Stimulated activated CD8-positive, alpha-beta memory T cell treated with anti-CD3 and anti-CD28 coated beads, Interleukin-12 subunit alpha, Interleukin-12 subunit beta, amount 100 ng/mL, for 24 hours (primary cell): ENCODE data around the gene REPS2.
"Not testable (repeated sequence)": the region's sequence is repeated elsewhere in the genome, so short reads cannot be mapped to it uniquely, and the experiment has no call there.

Source experiments
- DNase-seq: peaks from one replicate; pipeline ENCODE4 v3.0.0-alpha.2; 2020; ENCODE audit errors: extremely low read depth

The REPS2 gene

DNA sequence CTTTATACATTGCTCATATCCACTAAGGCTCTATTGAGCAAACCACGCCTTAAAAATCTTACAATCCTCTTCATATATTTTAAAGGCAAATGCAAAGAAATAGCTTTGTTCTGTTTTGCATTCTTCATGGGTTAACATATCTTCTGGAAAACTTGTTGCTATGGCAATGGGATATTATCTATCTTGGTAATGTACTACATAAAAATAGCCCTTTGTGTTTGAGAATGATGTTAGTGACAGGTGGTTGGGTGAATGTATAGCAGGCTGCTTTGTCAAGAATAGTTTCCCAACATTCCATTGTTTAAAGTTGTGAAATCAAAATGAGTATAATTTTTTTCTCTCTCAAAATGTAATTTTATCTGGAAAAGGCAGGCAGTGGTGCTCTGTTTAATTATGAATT is 16.8 kb downstream of the REPS2 start:
- no peak for DNase-seq

- not testable (repeated sequence) for DNase-seq
Observed at GRCh38 chrX:16964976-16965375, 18.5 kb downstream of the REPS2 start.

- no peak for DNase-seq
Observed at GRCh38 chrX:16966752-16967448, 20.4 kb downstream of the REPS2 start.

DNA sequence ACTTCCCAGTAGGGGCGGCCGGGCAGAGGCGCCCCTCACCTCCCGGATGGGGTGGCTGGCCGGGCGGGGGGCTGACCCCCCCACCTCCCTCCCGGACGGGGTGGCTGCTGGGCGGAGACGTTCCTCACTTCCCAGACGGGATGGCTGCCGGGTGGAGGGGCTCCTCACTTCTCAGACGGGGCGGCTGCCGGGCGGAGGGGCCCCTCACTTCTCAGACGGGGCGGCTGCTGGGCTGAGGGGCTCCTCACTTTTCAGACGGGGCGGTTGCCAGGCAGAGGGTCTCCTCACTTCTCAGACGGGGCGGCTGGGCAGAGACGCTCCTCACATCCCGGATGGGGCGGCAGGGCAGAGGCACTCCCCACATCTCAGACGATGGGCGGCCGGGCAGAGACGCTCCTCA is 22.3 kb downstream of the REPS2 start:
- not testable (repeated sequence) for DNase-seq

DNA sequence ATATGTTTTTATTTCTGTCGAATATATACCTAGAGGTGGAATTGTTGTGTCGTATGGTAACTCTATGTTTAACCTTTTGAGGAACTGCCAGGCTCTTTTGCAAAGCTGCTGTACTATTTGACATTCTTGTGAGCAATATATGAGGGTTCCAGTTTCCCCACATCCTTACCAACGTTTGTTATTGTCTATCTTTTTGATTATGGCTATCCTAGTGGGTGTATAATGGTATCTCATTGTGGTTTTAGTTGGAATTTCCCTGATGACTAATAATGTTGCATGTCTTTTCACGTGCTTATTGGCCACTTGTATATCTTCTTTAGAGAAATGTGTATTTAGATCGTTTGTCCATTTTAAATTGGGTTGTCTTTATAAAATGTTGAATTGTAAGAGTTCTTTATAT is 24.5 kb downstream of the REPS2 start:
- DNase-seq = no peak

DNA sequence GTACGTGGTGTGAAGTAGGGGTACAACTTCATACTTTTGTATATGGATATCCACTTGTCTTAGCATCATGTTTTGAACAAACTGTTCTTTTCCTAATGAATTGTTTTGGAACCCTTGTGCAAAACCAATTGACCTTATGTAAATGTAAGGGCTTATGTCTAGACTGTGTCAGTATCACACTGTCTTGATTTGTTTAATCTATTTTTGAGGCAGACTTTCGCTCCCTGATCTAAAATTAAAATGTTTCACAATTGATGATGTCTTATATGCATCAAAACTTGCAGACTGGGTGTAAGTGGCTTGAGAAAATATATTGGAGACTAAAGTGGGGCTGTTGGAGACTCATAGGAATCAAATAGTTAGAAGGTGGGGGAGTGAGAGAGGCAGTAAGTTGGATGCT is 25.2 kb downstream of the REPS2 start:
- DNase-seq = no peak

DNA sequence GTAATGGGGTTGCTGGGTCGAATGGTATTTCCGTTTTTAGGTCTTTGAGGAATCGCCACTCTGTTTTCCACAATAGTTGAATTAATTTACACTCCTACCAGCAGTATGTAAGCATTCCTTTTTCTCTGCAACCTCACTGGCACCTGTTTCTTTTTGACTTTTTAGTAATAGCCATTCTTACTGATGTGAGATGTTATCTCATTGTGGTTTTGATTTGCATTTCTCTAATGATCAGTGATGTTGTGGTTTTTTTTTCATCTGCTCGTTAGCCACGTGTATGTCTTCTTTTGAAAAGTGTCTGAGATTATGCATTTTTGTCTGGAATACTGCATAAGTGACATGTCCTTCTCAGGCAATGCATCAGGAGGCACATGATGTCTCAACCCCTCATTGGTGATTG is 28.8 kb downstream of the REPS2 start:
- no peak for DNase-seq

DNA sequence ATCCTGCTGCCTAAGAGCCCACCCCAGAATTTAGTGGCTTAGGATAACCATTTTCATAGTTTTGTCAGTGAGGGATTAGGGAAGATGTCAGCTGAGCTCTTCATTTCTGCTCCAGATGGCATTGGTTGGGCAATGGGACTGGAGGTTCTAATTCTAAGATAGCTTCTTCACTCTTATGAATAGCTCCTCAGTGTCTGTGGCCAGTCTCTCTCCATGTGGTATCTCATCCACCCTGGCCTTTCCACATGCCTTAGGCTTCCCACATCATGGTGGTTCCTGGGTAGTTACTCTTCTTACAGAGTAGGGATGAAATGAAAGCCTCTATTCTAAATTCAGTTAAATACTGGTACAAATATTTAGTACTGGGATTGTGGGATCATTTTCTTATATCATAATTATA is 31.3 kb downstream of the REPS2 start:
- no peak for DNase-seq

GRCh38 chrX:16978193-16978984 is 31.9 kb downstream of the REPS2 start:
- DNase-seq = no peak

- DNase-seq = no peak
Observed at GRCh38 chrX:16979226-16979625, 32.8 kb downstream of the REPS2 start.

- DNase-seq = no peak
Observed at GRCh38 chrX:16981209-16981608, 34.8 kb downstream of the REPS2 start.

DNA sequence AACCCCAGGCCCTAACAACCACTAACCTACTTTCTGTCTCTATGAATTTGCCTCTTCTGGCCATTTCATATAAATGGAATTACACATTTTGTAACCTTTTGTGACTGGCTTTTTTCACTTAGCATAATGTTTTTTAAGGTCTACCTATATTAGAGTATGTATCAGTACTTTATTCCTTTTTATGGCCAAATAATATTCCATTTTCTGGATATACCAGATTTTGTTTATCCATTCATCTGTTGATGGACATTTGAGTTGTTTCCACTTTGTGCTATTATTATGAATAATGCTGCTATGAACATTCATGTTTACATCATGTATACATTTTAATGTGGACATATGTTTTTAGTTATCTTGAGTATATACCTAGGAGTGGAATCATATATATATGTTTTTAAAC is 35.5 kb downstream of the REPS2 start:
- DNase-seq = no peak

DNA sequence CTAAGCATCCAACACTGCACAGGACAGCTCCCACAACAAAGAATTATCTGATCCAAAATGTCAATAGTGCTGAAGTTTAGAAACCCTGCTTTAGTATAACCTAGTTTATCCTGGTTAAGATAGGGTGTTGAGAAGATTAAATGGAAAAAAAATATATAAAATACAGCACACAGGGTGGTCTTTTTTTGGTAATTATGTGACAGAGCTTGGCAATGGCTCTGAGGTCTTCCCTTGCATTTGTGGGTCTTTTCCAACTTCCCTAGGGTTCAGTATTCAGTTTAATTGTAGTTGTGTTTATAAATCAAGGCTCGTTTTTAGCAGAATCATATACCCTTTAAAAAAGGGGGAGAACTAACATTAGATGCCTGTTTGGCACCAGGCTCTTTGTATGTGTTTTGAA is 36.6 kb downstream of the REPS2 start:
- no peak for DNase-seq

GRCh38 chrX:16985286-16985685 is 38.8 kb downstream of the REPS2 start:
- no peak for DNase-seq

- DNase-seq = no peak
Observed at GRCh38 chrX:16986169-16986568, 39.7 kb downstream of the REPS2 start.

DNA sequence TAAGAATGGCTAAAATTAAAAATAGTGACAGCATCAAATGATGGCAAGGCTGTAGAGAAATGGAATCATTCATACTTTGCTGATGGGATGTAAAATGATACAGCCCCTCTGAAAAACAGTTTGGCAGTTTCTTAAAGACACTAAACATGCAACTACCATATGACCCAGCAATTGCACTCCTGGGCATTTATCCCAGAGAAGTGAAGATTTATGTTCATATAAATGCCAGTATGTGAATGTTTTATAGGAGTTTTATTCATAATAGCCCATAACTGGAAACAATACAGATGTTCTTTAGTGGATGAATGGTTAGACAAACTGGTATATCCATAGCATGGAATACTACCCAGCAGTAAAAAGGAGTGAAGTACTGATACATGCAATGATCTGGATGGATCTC is 43.3 kb downstream of the REPS2 start:
- no peak for DNase-seq

- no peak for DNase-seq
Observed at GRCh38 chrX:16990839-16991238, 44.4 kb downstream of the REPS2 start.

DNA sequence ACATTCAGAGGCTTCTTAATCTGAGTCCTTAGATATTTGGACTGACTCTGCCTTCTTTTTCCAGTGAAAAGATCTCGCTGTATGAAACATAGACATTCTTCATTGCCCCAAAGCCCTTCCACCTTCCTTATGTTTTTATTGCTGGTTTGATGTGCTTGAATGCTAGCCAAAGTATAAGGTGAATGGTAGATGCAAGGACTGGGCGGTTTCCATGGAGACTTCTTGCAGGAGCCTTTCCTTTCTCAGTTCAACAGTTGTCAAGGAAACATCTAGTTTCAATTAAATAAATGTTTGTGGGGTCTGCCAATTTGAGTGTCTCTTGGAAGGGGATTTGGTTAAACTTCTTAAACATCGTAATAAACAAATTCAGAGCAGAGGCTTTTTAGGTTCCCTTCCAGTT is 46.0 kb downstream of the REPS2 start:
- DNase-seq = no peak

DNA sequence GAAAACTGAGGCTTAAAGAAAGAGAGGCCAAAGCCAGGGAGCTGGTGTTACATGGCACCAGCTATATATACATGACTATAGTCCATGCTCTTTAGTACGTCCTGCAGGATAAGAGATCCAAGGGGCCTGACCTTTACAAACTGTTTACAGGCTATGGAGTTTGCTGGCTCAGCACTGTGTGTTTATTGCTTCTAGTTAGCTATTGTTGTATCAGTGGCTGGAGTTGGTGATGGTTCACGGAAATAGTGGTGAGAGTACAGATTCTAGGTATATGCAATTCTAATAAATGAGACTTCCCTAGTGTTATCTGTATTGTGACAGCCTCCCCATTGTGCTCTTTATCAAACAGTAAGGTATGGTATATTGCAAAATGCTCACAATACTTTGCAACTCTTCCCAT is 46.5 kb downstream of the REPS2 start:
- no peak for DNase-seq

GRCh38 chrX:16993791-16994318 is 47.4 kb downstream of the REPS2 start:
- DNase-seq = no peak

DNA sequence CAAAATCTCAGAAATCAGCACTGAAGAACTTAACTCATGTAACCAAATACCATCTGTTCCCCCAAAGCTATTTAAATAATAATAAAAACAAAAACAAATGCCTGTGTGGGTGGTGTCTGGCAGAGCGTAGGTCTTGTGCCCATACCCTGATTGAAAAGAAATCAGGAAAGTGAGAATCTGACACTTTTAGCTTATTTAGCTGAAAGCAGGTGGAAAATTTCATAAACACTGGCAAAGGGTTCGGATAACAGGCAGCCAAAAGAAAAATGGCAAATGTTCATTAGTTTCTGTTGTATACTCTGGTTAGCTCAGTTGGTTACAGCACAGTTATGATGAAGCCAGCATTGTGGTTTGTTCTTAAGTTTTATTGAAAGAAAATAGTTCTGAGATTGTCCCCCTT is 48.3 kb downstream of the REPS2 start:
- no peak for DNase-seq

DNA sequence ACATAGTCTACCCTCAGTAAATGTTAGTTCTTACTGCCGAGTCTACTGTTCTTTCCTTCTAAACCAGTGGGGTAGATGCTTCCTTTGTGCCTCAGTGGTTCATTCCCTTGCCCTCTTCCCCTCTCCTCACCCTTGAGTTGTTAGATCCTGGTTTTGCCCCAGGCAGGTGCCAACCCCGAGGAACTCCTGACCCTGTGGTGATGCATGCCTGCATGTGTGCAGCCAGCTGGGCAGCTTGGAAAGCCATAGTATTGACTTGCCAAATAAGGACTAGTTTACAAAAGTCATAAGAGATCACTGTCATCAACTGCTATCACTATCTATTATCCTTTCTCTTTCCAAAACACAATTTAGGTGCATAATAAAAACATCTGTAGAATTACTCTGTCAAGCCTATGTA is 50.9 kb downstream of the REPS2 start:
- no peak for DNase-seq

DNA sequence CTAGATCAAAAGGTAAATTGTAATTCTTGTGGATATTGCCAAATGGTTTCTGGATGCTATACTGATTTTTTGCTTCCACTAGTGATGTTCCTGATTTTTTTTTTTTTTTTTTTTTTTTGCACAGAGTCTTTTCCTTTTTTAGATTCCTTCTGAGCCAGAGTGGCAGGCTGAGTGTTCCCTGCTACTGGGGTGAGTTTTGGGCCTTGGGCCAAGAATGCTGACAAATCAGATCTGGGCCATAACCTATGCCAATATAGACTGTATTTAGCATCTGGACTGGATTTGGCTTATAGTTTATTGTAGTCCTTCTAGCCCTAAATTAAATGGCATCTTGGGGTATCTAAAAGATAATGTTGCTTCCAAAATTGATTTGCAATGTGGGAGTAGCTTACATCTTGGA is 52.8 kb downstream of the REPS2 start:
- DNase-seq = no peak
